HL-60 (cell line): ENCODE measurements around the gene INAFM2.

Experiments
- POLR2AphosphoS5 ChIP-seq: IDR thresholded peaks from 2 replicates; pipeline ENCODE4 v1.6.1; 2012; ENCODE audit warnings: low read depth
- REST ChIP-seq: IDR thresholded peaks from 2 replicates; pipeline ENCODE4 v1.6.1; 2012; ENCODE audit warnings: low read depth; ENCODE audit not compliant: insufficient replicate concordance
- SPI1 ChIP-seq: IDR thresholded peaks from 2 replicates; pipeline ENCODE4 v1.6.1; 2012; ENCODE audit warnings: low read depth, mild to moderate bottlenecking, borderline replicate concordance
- TF ChIP-seq, protein P1 (sequence below): IDR thresholded peaks from one replicate; pipeline ENCODE4 v1.5.1; 2011; ENCODE audit warnings: low read length, control low read depth, inconsistent platforms; ENCODE audit not compliant: insufficient read depth

- TF ChIP-seq REST (no peak), POLR2AphosphoS5 (no peak), SPI1 (no peak)
- TF ChIP-seq, protein P1, sequence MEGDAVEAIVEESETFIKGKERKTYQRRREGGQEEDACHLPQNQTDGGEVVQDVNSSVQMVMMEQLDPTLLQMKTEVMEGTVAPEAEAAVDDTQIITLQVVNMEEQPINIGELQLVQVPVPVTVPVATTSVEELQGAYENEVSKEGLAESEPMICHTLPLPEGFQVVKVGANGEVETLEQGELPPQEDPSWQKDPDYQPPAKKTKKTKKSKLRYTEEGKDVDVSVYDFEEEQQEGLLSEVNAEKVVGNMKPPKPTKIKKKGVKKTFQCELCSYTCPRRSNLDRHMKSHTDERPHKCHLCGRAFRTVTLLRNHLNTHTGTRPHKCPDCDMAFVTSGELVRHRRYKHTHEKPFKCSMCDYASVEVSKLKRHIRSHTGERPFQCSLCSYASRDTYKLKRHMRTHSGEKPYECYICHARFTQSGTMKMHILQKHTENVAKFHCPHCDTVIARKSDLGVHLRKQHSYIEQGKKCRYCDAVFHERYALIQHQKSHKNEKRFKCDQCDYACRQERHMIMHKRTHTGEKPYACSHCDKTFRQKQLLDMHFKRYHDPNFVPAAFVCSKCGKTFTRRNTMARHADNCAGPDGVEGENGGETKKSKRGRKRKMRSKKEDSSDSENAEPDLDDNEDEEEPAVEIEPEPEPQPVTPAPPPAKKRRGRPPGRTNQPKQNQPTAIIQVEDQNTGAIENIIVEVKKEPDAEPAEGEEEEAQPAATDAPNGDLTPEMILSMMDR, result no peak
Measured at GRCh38 chr15:40369474-40369869, 46.0 kb downstream of the INAFM2 start.
